IMR-90 (cell line): ENCODE measurements around the gene CATSPER1. TPM values are rescaled to one million over a fixed set of nuclear protein-coding genes. Genes with fewer than 3 reads are reported as not detected.

Experiments used
- ATAC-seq: fragments of 200-7000 bp; cut with Tn5 transposase; 2 replicates; pipeline ENCODE4 v1.9.1; 2020; ENCODE audit warnings: low read depth, mild to moderate bottlenecking, moderate library complexity
- BruUV-seq: library from RNA; stranded (reverse); fragments of 400-500 nt; replicated peaks from 2 replicates; lab custom pipeline; 2021; lab: Mats Ljungman, UMichigan
- CTCF ChIA-PET: fragments of 300-600 bp; formaldehyde crosslinking; extraction: SDS; loops from one replicate; lab custom pipeline; 2021; ENCODE audit warnings: antibody characterized with exemption; lab: Yijun Ruan, JAX
- POLR2A ChIA-PET: fragments of 300-600 bp; sonication (Branson Sonifier 250); formaldehyde crosslinking; loops from one replicate; lab custom pipeline; 2022; ENCODE audit warnings: antibody characterized with exemption; ENCODE audit not compliant: unreplicated experiment; lab: Charles Lee
- DNase-seq: peaks from one replicate; pipeline ENCODE4 v3.0.0; 2013
- H2AFZ ChIP-seq: replicated peaks from 2 replicates; pipeline ENCODE3; 2013; ENCODE audit warnings: low read length, mild to moderate bottlenecking; ENCODE audit not compliant: poor library complexity
- H2AK5ac ChIP-seq: 2 replicates; pipeline ENCODE4 v1.6.1; 2013; ENCODE audit warnings: low read depth, low read length, inconsistent platforms
- H2AK9ac ChIP-seq: replicated peaks from 2 replicates; pipeline ENCODE3; 2013; ENCODE audit warnings: mild to moderate bottlenecking, low read depth, low read length, moderate library complexity; ENCODE audit not compliant: poor library complexity
- H2BK120ac ChIP-seq: 2 replicates; pipeline ENCODE4 v1.6.1; 2013; ENCODE audit warnings: low read depth, low read length, inconsistent platforms
- H2BK15ac ChIP-seq: 3 replicates; pipeline ENCODE4 v1.6.1; 2013; ENCODE audit warnings: low read depth, low read length, inconsistent platforms
- H2BK20ac ChIP-seq: 2 replicates; pipeline ENCODE4 v1.6.1; 2013; ENCODE audit warnings: low read depth, mild to moderate bottlenecking, inconsistent platforms, low read length, moderate library complexity
- H2BK5ac ChIP-seq: 2 replicates; pipeline ENCODE4 v1.6.1; 2013; ENCODE audit warnings: mild to moderate bottlenecking, low read depth, low read length, inconsistent platforms; ENCODE audit not compliant: poor library complexity, severe bottlenecking
- H3K14ac ChIP-seq: replicated peaks from 2 replicates; pipeline ENCODE4 v1.6.1; 2013; ENCODE audit warnings: low read depth, low read length, inconsistent platforms
- H3K18ac ChIP-seq: 2 replicates; pipeline ENCODE4 v1.6.1; 2013; ENCODE audit warnings: low read depth, low read length, control low read depth
- H3K23ac ChIP-seq: 2 replicates; pipeline ENCODE4 v1.6.1; 2013; ENCODE audit warnings: low read depth, low read length, inconsistent platforms
- H3K27ac ChIP-seq: 2 replicates; pipeline ENCODE4 v1.5.1; 2013; ENCODE audit warnings: mild to moderate bottlenecking, control low read depth, low read length; ENCODE audit not compliant: insufficient read depth
- H3K27me3 ChIP-seq: 2 replicates; pipeline ENCODE4 v1.6.1; 2013; ENCODE audit warnings: low read length; ENCODE audit not compliant: control insufficient read depth, insufficient read depth
- H3K36me3 ChIP-seq: 2 replicates; pipeline ENCODE4 v1.6.1; 2013; ENCODE audit warnings: low read length, mixed read lengths; ENCODE audit not compliant: control insufficient read depth, insufficient read depth
- H3K4ac ChIP-seq: 2 replicates; pipeline ENCODE4 v1.6.1; 2013; ENCODE audit warnings: low read depth, low read length, inconsistent platforms
- H3K4me1 ChIP-seq: 2 replicates; pipeline ENCODE4 v1.6.1; 2013; ENCODE audit warnings: low read length, mixed read lengths; ENCODE audit not compliant: control insufficient read depth, insufficient read depth
- H3K4me2 ChIP-seq: 2 replicates; pipeline ENCODE4 v1.6.1; 2013; ENCODE audit warnings: low read depth, mild to moderate bottlenecking, control low read depth, low read length, moderate library complexity
- H3K4me3 ChIP-seq: 2 replicates; pipeline ENCODE4 v1.5.1; 2013; ENCODE audit warnings: low read depth, mild to moderate bottlenecking, control low read depth, low read length, moderate library complexity; ENCODE audit not compliant: insufficient read depth
- H3K56ac ChIP-seq: 2 replicates; pipeline ENCODE4 v1.6.1; 2013; ENCODE audit warnings: low read length, inconsistent platforms; ENCODE audit not compliant: insufficient read depth; ENCODE audit errors: extremely low read depth
- H3K79me1 ChIP-seq, 2 experiments: 2 replicates each; pipeline ENCODE4 v1.6.1; 2013; ENCODE audit warnings: low read length in 2 of 2, inconsistent platforms in 1 of 2, low read depth in 1 of 2
- H3K9ac ChIP-seq: 2 replicates; pipeline ENCODE4 v1.6.1; 2013; ENCODE audit warnings: low read depth, low read length, control low read depth
- H3K9me1 ChIP-seq: 2 replicates; pipeline ENCODE4 v1.6.1; 2013; ENCODE audit warnings: low read length, inconsistent platforms; ENCODE audit not compliant: insufficient read depth
- H3K9me3 ChIP-seq: 2 replicates; pipeline ENCODE4 v1.6.1; 2013; ENCODE audit warnings: low read length; ENCODE audit not compliant: control insufficient read depth, insufficient read depth
- H4K20me1 ChIP-seq: 2 replicates; pipeline ENCODE4 v1.6.1; 2013; ENCODE audit warnings: low read length, inconsistent platforms; ENCODE audit not compliant: insufficient read depth
- H4K5ac ChIP-seq: 2 replicates; pipeline ENCODE4 v1.6.1; 2013; ENCODE audit warnings: mild to moderate bottlenecking, low read depth, low read length, control low read depth
- H4K8ac ChIP-seq, 2 experiments: 2 replicates each; pipeline ENCODE4 v1.6.1; 2013; ENCODE audit warnings: low read depth in 2 of 2, low read length in 2 of 2, control low read depth in 1 of 2, inconsistent platforms in 1 of 2
- H4K91ac ChIP-seq: 2 replicates; pipeline ENCODE4 v1.6.1; 2013; ENCODE audit warnings: low read depth, low read length, inconsistent platforms; ENCODE audit not compliant: insufficient read depth
- BHLHE40 ChIP-seq: fragments of 150-350 bp; IDR thresholded peaks from 2 replicates; pipeline ENCODE4 v1.6.1; 2016; ENCODE audit warnings: mild to moderate bottlenecking, low read depth, low read length
- CEBPB ChIP-seq: IDR thresholded peaks from 2 replicates; pipeline ENCODE4 v1.6.1; 2012; ENCODE audit warnings: low read depth, low read length, improper control_type of control experiment
- CHD1 ChIP-seq: IDR thresholded peaks from 2 replicates; pipeline ENCODE4 v1.6.1; 2012; ENCODE audit warnings: low read depth, low read length, improper control_type of control experiment
- CTCF ChIP-seq: conservative IDR thresholded peaks from 2 replicates; pipeline ENCODE4 v1.5.1; 2012; ENCODE audit warnings: mild to moderate bottlenecking, low read depth, low read length, improper control_type of control experiment
- FOS ChIP-seq: fragments of 150-350 bp; IDR thresholded peaks from 2 replicates; pipeline ENCODE4 v1.6.1; 2016; ENCODE audit warnings: low read depth, low read length
- MAFK ChIP-seq: IDR thresholded peaks from 2 replicates; pipeline ENCODE4 v1.6.1; 2012; ENCODE audit warnings: low read depth, low read length, improper control_type of control experiment
- MAZ ChIP-seq: IDR thresholded peaks from 2 replicates; pipeline ENCODE4 v1.6.1; 2012; ENCODE audit warnings: low read depth, mild to moderate bottlenecking, low read length, improper control_type of control experiment, moderate library complexity, borderline replicate concordance
- MXI1 ChIP-seq: IDR thresholded peaks from 2 replicates; pipeline ENCODE4 v1.6.1; 2012; ENCODE audit warnings: low read depth, mild to moderate bottlenecking, low read length, moderate library complexity, borderline replicate concordance
- NFE2L2 ChIP-seq: fragments of 150-350 bp; IDR thresholded peaks from 2 replicates; pipeline ENCODE4 v1.6.1; 2016; ENCODE audit warnings: low read depth, mild to moderate bottlenecking, low read length
- POLR2A ChIP-seq: IDR thresholded peaks from 2 replicates; pipeline ENCODE4 v1.6.1; 2012; ENCODE audit warnings: mild to moderate bottlenecking, low read depth, low read length
- RAD21 ChIP-seq: IDR thresholded peaks from 2 replicates; pipeline ENCODE4 v1.6.1; 2012; ENCODE audit warnings: low read length, improper control_type of control experiment
- RCOR1 ChIP-seq: IDR thresholded peaks from 2 replicates; pipeline ENCODE4 v1.6.1; 2012; ENCODE audit warnings: mild to moderate bottlenecking, low read length, improper control_type of control experiment; ENCODE audit not compliant: insufficient replicate concordance
- RFX5 ChIP-seq: IDR thresholded peaks from 2 replicates; pipeline ENCODE4 v1.8.0; 2012; ENCODE audit warnings: low read depth, mild to moderate bottlenecking, low read length, moderate library complexity
- SMC3 ChIP-seq: fragments of 150-350 bp; IDR thresholded peaks from 2 replicates; pipeline ENCODE4 v1.6.1; 2016; ENCODE audit warnings: low read depth, mild to moderate bottlenecking, antibody characterized with exemption, low read length, moderate library complexity
- USF2 ChIP-seq: fragments of 150-350 bp; IDR thresholded peaks from 2 replicates; pipeline ENCODE4 v1.6.1; 2017; ENCODE audit warnings: mild to moderate bottlenecking, antibody characterized with exemption, low read length, low read depth
- WGBS, 2 experiments: methylation state at CpG; one replicate each; pipeline versions ENCODE4 v1.1.5 to v1.1.7; 2013; ENCODE audit warnings: missing lambda C conversion rate in 2 of 2; ENCODE audit not compliant: insufficient read length in 1 of 2; ENCODE audit errors: extremely low coverage in 2 of 2; 5-methylcytosine and 5-hydroxymethylcytosine counted together
- dilution Hi-C: fragments of 300-500 bp; cut with HindIII; formaldehyde crosslinking; loops from one replicate; pipeline ENCODE4 v1.14.3; 2018; ENCODE audit warnings: low sequenced_read_pairs; ENCODE audit not compliant: unreplicated experiment
- in situ Hi-C: fragments of 300-500 bp; cut with MboI; formaldehyde crosslinking; loops from 3 replicates; pipeline ENCODE4 v1.14.3; 2019; ENCODE audit warnings: low sequenced_read_pairs, inconsistent platforms, mixed read lengths
- intact Hi-C: fragments of 100-400 bp; cut with micrococcal nuclease; formaldehyde crosslinking; loops from 2 replicates; pipeline ENCODE4 v1.10.0; 2022
- polyA plus RNA-seq, 3 experiments: library from polyadenylated mRNA; depleted of rRNA; stranded (reverse); fragments of >200 nt; gene quantifications; 2 replicates each; pipeline ENCODE4 v1.2.3, GENCODE V29; 2012; ENCODE audit warnings: low replicate concordance in 1 of 3
- total RNA-seq: library from RNA; depleted of rRNA; stranded (reverse); fragments of >200 nt; gene quantifications from 2 replicates; pipeline ENCODE4 v1.2.3, GENCODE V29; 2012
- TF ChIP-seq, protein P1 (sequence below): fragments of 150-350 bp; IDR thresholded peaks from 2 replicates; pipeline ENCODE4 v1.6.1; 2016; ENCODE audit warnings: low read depth, mild to moderate bottlenecking, low read length, moderate library complexity, borderline replicate concordance

CATSPER1 gene
- total and polyA plus RNA-seq, 2 of the 4 experiments (the other 2 are of a cell fraction), result 0.18 to 0.91 TPM

GRCh38 chr11:66063900-66064299 lies 37.6 kb upstream of the CATSPER1 start:
- H3K23ac ChIP-seq, result no peak overlapping the region
- no TSS peak for BruUV-seq
- in situ Hi-C loops, result no loop called here
- no peak overlapping the region for H2BK120ac ChIP-seq
- no peak overlapping the region for H2AK5ac ChIP-seq
- peaks cover 35 to 60% of the 10 kb centered on the region in 2 experiments for H3K79me1 ChIP-seq
- H4K20me1 ChIP-seq, result peaks cover 16% of the 10 kb centered on the region
- H3K9me1 ChIP-seq, result peaks cover 4% of the 10 kb centered on the region
- H3K4me3 ChIP-seq, result no peak overlapping the region
- dilution Hi-C loops, result no loop called here
- no peak overlapping the region for H3K4ac ChIP-seq
- H3K36me3 ChIP-seq, result peaks cover 71% of the 10 kb centered on the region
- H3K27ac ChIP-seq, result no peak overlapping the region
- no peaks in the 10 kb centered on the region for H3K27me3 ChIP-seq
- POLR2A ChIA-PET, result no interaction called here
- no peak overlapping the region for H4K5ac ChIP-seq
- no peak overlapping the region for H3K56ac ChIP-seq
- no peak overlapping the region for H2AK9ac ChIP-seq
- H2BK20ac ChIP-seq, result no peak overlapping the region
- no peak overlapping the region for H3K9ac ChIP-seq
- H3K4me1 ChIP-seq, result peaks cover 3% of the 10 kb centered on the region
- H2AFZ ChIP-seq, result no peak overlapping the region
- H3K18ac ChIP-seq, result no peak overlapping the region
- H2BK15ac ChIP-seq, result no peak overlapping the region
- intact Hi-C loops, result no loop called here
- H4K91ac ChIP-seq, result no peak overlapping the region
- CTCF ChIA-PET, result no interaction called here
- no CpG with 5 or more reads among the region's 2 CpGs for WGBS, 2 experiments
- DNase-seq, result no peak
- TF ChIP-seq RFX5 (no peak), BHLHE40 (no peak), MAZ (no peak), RAD21 (no peak), SMC3 (no peak), POLR2A (no peak), NFE2L2 (no peak), USF2 (no peak), MXI1 (no peak), RCOR1 (no peak), FOS (no peak), CHD1 (no peak), CTCF (no peak), CEBPB (no peak), MAFK (no peak)
- TF ChIP-seq, protein P1, sequence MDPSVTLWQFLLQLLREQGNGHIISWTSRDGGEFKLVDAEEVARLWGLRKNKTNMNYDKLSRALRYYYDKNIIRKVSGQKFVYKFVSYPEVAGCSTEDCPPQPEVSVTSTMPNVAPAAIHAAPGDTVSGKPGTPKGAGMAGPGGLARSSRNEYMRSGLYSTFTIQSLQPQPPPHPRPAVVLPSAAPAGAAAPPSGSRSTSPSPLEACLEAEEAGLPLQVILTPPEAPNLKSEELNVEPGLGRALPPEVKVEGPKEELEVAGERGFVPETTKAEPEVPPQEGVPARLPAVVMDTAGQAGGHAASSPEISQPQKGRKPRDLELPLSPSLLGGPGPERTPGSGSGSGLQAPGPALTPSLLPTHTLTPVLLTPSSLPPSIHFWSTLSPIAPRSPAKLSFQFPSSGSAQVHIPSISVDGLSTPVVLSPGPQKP, result no peak
- no peak overlapping the region for H3K14ac ChIP-seq
- no peak overlapping the region for H4K8ac ChIP-seq
- no peaks in the 10 kb centered on the region for H3K9me3 ChIP-seq
- H3K4me2 ChIP-seq, result no peak overlapping the region
- no peak overlapping the region for H2BK5ac ChIP-seq
- ATAC-seq, result no peak
